Choroid plexus epithelial cell (primary cell): Measurements from ENCODE around the gene TNFSF15.
"Not testable (repeated sequence)": the region's sequence is repeated elsewhere in the genome, so short reads cannot be mapped to it uniquely, and the experiment has no call there.

ENCODE experiments used
- DNase-seq: peaks from one replicate; pipeline ENCODE4 v3.0.0-alpha.2; 2010; ENCODE audit warnings: low read depth
- H3K4me3 ChIP-seq: 2 replicates; pipeline ENCODE4 v1.5.1; 2011; ENCODE audit warnings: low read depth, mild to moderate bottlenecking, control low read depth, low read length, moderate library complexity
- TF ChIP-seq, protein P1 (sequence below): conservative IDR thresholded peaks from 2 replicates; pipeline ENCODE4 v1.5.1; 2011; ENCODE audit warnings: low read depth, mild to moderate bottlenecking, control low read depth, inconsistent platforms, low read length, moderate library complexity

The TNFSF15 gene

DNA sequence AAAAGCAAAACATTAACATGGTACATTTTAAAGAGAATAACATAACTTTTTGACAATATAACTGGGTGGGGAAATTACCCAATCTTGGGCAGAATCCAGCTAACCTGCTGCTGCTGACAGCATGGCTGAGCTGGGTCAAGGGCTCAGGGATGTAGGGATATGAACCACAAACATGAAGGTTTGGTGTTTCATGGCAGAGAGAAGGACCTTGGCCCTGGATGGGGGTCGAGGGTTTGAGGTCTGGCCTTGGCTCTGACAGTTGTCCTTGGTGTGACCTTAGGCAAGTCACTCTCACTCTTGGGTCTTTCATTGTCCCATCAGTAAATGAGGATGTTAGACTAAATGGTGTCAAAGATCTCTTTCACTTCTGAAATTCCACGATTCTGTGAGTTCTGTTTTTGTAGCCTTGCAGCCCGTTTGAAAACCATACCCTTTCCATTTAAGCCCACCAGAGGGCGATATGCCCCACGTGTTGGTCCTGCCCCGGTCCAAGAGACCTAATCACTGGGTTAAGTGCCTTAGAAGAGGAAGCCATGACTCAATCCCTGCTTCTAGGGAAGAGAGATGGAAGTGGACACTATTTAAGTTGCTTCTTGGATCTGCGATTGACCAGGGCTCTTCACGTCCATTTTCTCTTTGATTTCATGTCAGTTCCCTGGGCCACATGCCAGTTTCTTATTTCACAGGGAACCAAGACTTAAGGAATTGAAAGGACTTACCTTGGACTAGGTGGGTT lies 67.1 kb downstream of the TNFSF15 start:
- DNase-seq, result peak; percentile 93
- TF ChIP-seq, protein P1, sequence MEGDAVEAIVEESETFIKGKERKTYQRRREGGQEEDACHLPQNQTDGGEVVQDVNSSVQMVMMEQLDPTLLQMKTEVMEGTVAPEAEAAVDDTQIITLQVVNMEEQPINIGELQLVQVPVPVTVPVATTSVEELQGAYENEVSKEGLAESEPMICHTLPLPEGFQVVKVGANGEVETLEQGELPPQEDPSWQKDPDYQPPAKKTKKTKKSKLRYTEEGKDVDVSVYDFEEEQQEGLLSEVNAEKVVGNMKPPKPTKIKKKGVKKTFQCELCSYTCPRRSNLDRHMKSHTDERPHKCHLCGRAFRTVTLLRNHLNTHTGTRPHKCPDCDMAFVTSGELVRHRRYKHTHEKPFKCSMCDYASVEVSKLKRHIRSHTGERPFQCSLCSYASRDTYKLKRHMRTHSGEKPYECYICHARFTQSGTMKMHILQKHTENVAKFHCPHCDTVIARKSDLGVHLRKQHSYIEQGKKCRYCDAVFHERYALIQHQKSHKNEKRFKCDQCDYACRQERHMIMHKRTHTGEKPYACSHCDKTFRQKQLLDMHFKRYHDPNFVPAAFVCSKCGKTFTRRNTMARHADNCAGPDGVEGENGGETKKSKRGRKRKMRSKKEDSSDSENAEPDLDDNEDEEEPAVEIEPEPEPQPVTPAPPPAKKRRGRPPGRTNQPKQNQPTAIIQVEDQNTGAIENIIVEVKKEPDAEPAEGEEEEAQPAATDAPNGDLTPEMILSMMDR, result peak; percentile 95
- no peak overlapping the region for H3K4me3 ChIP-seq

DNA sequence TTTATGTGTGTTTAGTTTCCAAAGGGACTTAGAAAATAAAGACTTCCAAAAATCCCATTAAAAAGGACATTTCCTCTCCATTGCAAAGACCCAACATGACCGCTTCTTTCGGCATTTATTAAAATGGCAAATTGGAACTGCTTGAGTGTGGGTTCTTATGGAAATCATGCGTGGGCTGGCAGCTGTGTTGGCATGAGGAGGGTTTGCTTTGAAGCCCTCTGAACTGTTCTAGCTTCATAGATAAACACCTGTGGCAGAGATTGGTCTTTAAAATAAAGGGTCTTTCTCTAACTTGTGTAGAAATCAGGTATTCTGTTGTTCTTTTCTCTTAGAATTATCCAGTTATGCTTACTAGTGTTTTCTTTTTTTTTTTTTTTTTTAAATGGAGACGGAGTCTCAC lies 68.0 kb downstream of the TNFSF15 start:
- no peak overlapping the region for H3K4me3 ChIP-seq
- no peak for DNase-seq
- TF ChIP-seq, protein P1, result no peak

DNA sequence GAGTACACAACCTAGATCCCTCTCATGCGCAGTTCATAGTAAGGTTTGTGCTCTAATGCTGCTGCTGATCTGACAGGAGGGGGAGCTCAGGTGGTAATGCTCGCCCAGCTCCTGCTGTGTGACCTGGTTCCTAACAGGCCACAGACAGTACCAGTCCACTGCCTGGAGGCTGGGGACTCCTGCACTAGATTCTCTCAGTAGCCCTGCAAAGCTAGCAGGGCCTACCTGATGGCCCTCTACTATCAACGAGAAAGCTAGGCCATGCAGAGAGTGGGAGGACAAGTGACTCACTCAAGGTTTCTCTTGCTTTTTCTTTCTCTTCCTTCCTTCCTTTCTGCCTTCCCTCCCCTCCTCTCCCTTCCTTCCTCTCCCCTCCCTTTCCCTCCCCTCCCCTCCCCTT lies 68.7 kb downstream of the TNFSF15 start:
- no peak overlapping the region for H3K4me3 ChIP-seq
- no peak for DNase-seq
- TF ChIP-seq, protein P1, result no peak

DNA sequence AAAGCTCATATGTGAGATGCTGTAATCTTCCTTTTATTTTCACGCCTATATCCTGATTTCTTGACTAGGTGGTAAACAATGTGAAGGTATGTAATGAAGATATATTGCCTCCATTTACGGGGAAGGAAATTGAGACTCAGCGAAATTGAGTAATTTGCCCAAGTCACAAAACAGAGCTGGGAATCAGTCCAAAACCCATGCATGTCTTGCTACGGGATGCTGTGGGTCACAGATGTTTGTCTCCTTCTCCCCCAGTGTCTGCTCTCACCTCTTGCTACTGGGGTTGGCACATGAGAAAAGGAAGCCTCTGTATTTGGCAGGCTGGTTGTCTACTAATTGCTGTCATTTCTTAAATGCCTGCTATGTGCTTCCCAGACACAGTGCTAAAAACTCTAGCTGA lies 70.1 kb downstream of the TNFSF15 start:
- H3K4me3 ChIP-seq, result no peak overlapping the region
- peak; percentile 74 for DNase-seq
- TF ChIP-seq, protein P1, result no peak

DNA sequence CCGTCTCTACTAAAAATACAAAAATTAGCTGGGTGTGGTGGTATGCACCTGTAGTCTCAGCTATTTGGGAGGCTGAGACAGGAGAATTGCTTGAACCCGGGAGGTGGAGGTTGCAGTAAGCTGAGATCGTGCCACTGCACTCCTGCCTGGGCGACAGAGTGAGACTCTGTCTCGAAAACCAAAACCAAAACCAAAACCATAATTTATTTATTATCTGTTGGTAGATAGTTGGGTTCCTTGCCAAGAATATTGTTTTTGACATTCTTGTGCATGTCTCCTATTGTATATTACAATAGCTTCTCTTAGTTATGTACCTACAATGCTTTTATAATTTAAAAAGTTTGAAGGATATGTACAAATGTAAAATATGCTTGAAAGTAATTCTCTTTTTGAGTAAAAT lies 70.7 kb downstream of the TNFSF15 start:
- DNase-seq, H3K4me3 ChIP-seq: not testable (repeated sequence)
